ENCODE data around the gene CLSTN2. TPM values are rescaled to one million over a fixed set of nuclear protein-coding genes. Genes with fewer than 3 reads are reported as not detected.
A peak's percentile ranks its signal among the peaks of the same experiment; 100 is the strongest.

The CLSTN2 gene
- 31.7 and 34.3 TPM in 2 replicates for polyA plus RNA-seq (2013)

DNA sequence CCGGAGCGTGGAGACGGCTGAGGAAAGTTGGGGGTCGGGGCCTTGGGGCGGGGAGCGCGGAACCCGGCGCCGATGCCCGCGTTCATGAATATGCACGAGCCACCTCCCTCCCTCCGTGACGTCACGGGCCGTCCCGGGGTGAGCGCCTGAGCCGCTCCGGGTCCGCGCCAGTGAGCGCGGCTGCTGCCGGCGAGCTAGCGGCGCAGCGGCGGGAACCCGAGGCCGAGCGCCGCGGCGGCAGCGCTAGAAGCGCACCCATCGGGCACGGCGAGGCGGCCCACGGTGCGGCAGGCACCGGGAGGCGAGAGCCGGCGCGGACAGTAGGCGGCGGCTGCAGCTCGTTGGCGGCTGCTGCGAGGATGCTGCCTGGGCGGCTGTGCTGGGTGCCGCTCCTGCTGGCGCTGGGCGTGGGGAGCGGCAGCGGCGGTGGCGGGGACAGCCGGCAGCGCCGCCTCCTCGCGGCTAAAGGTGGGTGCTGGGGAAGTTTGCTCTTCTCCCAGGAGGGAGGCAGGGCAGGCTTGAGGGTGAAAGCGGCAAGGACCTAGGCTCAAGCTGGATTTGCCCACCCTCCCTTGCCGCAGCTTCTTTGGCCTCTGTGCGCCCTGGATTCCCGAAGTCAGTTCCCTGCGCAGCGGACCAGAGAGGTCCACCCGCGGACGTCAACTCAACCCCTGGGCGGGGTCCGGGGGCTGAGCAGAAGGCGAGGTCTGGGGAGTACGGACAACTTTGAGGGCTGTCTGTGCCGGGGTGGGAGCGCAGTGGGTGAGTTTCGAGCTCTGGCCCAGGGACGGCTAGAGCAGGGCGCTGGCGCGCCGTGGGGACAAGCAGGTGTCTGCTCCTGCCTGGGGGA, at the start of gene CLSTN2:
Gene CLSTN2, plus strand, starts transcription at position 170 of the 850 bp plus-strand sequence.
- H3K14ac ChIP-seq (ENCODE audit: low read length) = no peak within 1 kb of the TSS
- peak within 1 kb of the TSS; percentile 71 for H3K9ac ChIP-seq (ENCODE audit: low read length)
- H3K9me3 ChIP-seq (ENCODE audit: insufficient read depth, low read depth, low read length) = no peaks in the 10 kb centered on the region
- peak within 1 kb of the TSS; percentile 80 for H3K4me2 ChIP-seq (ENCODE audit: low read length)
- peak within 1 kb of the TSS; percentile 56 for H2AFZ ChIP-seq (ENCODE audit: insufficient read depth, low read length, poor library complexity)
- H3K23ac ChIP-seq (ENCODE audit: low read length) = no peak within 1 kb of the TSS
- DNase-seq = peak; percentile 44 to 69
- peaks cover 2% of the 10 kb centered on the region for H3K79me1 ChIP-seq (ENCODE audit: low read length)
- peaks cover 5 to 15% of the 10 kb centered on the region in 2 experiments for H3K4me1 ChIP-seq (ENCODE audit: control insufficient read depth in 1 of 2, insufficient read depth in 2 of 2, low read length in 2 of 2)
- no CpG with 5 or more reads among the region's 89 CpGs for WGBS (ENCODE audit: extremely low coverage, insufficient coverage, insufficient read length)
- no peak within 1 kb of the TSS for H3K18ac ChIP-seq (ENCODE audit: low read length)
- H3K27ac ChIP-seq (ENCODE audit: low read depth, low read length) = no peak within 1 kb of the TSS
- H3K4ac ChIP-seq (ENCODE audit: low read depth, low read length) = no peak within 1 kb of the TSS
- peak within 1 kb of the TSS; percentile 40 for H4K91ac ChIP-seq (ENCODE audit: low read depth, low read length)
- no peaks in the 10 kb centered on the region for H3K36me3 ChIP-seq (ENCODE audit: control insufficient read depth in 1 of 2, insufficient read depth in 2 of 2, low read length in 2 of 2)
- H3K27me3 ChIP-seq (ENCODE audit: insufficient read depth, low read length) = peaks cover 8% of the 10 kb centered on the region
- peak within 1 kb of the TSS; percentile 51 for H2BK5ac ChIP-seq (ENCODE audit: low read depth, low read length, poor library complexity)
- no peak within 1 kb of the TSS for H4K12ac ChIP-seq (ENCODE audit: low read depth, low read length)
- H2BK12ac ChIP-seq (ENCODE audit: low read length) = peak within 1 kb of the TSS; percentile 33
- no peak within 1 kb of the TSS for H2AK5ac ChIP-seq (ENCODE audit: low read length)
- no peaks in the 10 kb centered on the region for H3K79me2 ChIP-seq (ENCODE audit: control insufficient read depth, insufficient read depth, low read length, poor library complexity)
- H4K8ac ChIP-seq (ENCODE audit: low read depth, low read length) = peak within 1 kb of the TSS; percentile 26
- H3K4me3 ChIP-seq (ENCODE audit: low read depth, low read length) = peak within 1 kb of the TSS; percentile 93
- peak within 1 kb of the TSS; percentile 21 for H2BK120ac ChIP-seq (ENCODE audit: insufficient read depth, low read length, poor library complexity)

DNA sequence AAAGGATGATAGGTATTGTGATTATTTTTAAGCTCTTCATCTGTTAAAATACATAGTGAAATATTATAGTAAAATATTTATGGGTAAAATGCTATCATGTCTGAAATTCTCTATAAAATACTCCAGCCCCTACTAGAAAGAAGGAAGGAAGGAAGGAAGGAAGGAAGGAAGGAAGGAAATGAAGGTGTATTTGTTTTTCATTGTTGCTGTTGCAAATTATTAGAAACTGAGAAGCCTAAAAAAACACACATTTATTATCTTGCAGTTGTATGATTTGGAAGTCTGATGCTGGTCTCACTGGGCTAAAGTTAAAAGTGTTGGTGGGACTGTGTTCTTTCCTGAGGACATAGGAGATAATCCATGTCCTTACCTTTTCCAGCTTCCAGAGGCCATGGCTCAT, 47.6 kb upstream of the CLSTN2 start:
- Histone ChIP-seq H4K91ac (ENCODE audit: low read depth, low read length) (no peak overlapping the region), H2AFZ (ENCODE audit: insufficient read depth, low read length, poor library complexity) (no peak overlapping the region), H3K4ac (ENCODE audit: low read depth, low read length) (no peak overlapping the region), H3K23ac (ENCODE audit: low read length) (no peak overlapping the region), H3K4me1 (ENCODE audit: control insufficient read depth in 1 of 2, insufficient read depth in 2 of 2, low read length in 2 of 2) (no peaks in the 10 kb centered on the region), H3K9ac (ENCODE audit: low read length) (no peak overlapping the region), H2BK5ac (ENCODE audit: low read depth, low read length, poor library complexity) (no peak overlapping the region), H2AK5ac (ENCODE audit: low read length) (no peak overlapping the region), H3K14ac (ENCODE audit: low read length) (no peak overlapping the region), H4K12ac (ENCODE audit: low read depth, low read length) (no peak overlapping the region), H3K79me1 (ENCODE audit: low read length) (no peaks in the 10 kb centered on the region), H4K8ac (ENCODE audit: low read depth, low read length) (no peak overlapping the region), H3K79me2 (ENCODE audit: control insufficient read depth, insufficient read depth, low read length, poor library complexity) (no peaks in the 10 kb centered on the region), H3K27ac (ENCODE audit: low read depth, low read length) (no peak overlapping the region), H3K9me3 (ENCODE audit: insufficient read depth, low read depth, low read length) (peaks cover 6% of the 10 kb centered on the region), H3K36me3 (ENCODE audit: control insufficient read depth in 1 of 2, insufficient read depth in 2 of 2, low read length in 2 of 2) (peaks cover 0 to 2% of the 10 kb centered on the region in 2 experiments), H3K4me3 (ENCODE audit: low read depth, low read length) (no peak overlapping the region), H3K18ac (ENCODE audit: low read length) (no peak overlapping the region), H3K4me2 (ENCODE audit: low read length) (no peak overlapping the region), H3K27me3 (ENCODE audit: insufficient read depth, low read length) (no peaks in the 10 kb centered on the region), H2BK120ac (ENCODE audit: insufficient read depth, low read length, poor library complexity) (no peak overlapping the region), H2BK12ac (ENCODE audit: low read length) (no peak overlapping the region)
- DNase-seq = no peak

DNA sequence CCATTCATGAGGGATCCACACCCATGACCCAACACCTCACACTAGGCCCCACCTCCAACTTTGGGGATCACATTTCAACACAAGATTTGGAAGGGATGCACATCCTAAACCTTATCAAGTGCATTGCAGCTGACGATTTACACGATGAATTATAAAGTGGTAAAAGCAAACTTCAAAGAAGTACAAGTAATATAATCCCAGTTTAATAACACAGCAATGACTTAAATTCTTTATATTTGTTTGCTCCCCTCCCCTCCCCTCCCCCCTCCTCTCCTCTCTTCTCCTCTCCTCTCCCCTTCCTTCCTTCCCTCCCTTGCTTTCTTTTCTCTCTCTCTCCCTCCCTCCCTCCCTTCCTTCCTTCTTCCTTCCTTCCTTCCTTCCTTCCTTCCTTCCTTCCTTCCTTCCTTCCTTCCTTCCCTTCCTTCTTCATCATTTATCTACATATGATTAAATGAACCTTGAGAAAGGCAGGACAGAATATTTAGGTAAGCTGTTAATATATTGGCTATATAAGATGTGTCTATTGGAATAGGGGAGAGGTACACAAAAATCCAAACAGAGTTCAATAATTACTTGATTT, 46.3 kb upstream of the CLSTN2 start:
- Histone ChIP-seq H4K8ac (ENCODE audit: low read depth, low read length) (no peak overlapping the region), H3K9ac (ENCODE audit: low read length) (no peak overlapping the region), H3K79me1 (ENCODE audit: low read length) (no peaks in the 10 kb centered on the region), H3K18ac (ENCODE audit: low read length) (no peak overlapping the region), H2BK12ac (ENCODE audit: low read length) (no peak overlapping the region), H3K23ac (ENCODE audit: low read length) (no peak overlapping the region), H3K9me3 (ENCODE audit: insufficient read depth, low read depth, low read length) (no peaks in the 10 kb centered on the region), H3K27me3 (ENCODE audit: insufficient read depth, low read length) (no peaks in the 10 kb centered on the region), H3K27ac (ENCODE audit: low read depth, low read length) (no peak overlapping the region), H3K36me3 (ENCODE audit: control insufficient read depth in 1 of 2, insufficient read depth in 2 of 2, low read length in 2 of 2) (no peaks in the 10 kb centered on the region), H3K79me2 (ENCODE audit: control insufficient read depth, insufficient read depth, low read length, poor library complexity) (no peaks in the 10 kb centered on the region), H4K12ac (ENCODE audit: low read depth, low read length) (no peak overlapping the region), H3K4ac (ENCODE audit: low read depth, low read length) (no peak overlapping the region), H3K14ac (ENCODE audit: low read length) (no peak overlapping the region), H4K91ac (ENCODE audit: low read depth, low read length) (no peak overlapping the region), H3K4me1 (ENCODE audit: control insufficient read depth in 1 of 2, insufficient read depth in 2 of 2, low read length in 2 of 2) (peaks cover 0 to under 1% of the 10 kb centered on the region in 2 experiments), H2AK5ac (ENCODE audit: low read length) (no peak overlapping the region), H2BK120ac (ENCODE audit: insufficient read depth, low read length, poor library complexity) (no peak overlapping the region), H3K4me2 (ENCODE audit: low read length) (no peak overlapping the region), H3K4me3 (ENCODE audit: low read depth, low read length) (no peak overlapping the region), H2BK5ac (ENCODE audit: low read depth, low read length, poor library complexity) (no peak overlapping the region), H2AFZ (ENCODE audit: insufficient read depth, low read length, poor library complexity) (no peak overlapping the region)
- no CpG with 5 or more reads among the region's 2 CpGs for WGBS (ENCODE audit: extremely low coverage, insufficient coverage, insufficient read length)
- DNase-seq = no peak

DNA sequence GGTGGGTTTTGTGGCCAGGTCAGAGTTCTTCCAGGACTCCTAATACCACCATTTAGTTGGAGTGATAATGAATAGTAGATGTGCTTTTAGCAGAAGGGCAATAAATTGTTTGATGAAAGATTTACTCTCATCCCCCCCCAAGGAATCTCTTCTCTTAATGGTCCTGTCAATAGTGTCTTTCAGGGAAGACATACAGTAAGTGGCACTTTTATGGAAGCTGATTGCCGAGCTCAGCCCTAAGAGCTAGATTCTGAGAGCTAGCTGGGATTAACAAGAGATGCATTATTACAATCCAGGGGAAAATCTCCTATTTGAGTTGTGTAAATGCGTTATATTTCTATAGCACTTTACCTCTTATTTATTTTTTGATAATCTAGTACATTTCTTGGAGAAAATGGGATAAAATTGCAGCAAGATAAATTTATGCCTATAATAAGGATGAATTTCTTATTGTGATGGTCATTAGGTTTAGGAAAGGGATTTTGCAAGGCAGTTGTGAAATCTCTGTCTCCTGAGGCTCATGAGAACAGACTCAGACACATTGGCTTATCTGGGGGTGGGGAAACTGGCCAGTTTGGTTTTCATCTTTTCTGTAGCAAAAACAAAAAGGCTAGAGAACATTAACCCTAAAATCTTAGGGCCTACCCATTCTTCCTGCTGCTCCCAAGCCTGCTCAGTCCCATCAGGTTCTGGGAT, 41.6 kb upstream of the CLSTN2 start:
- peak overlapping the region; percentile 7 for H2BK5ac ChIP-seq (ENCODE audit: low read depth, low read length, poor library complexity)
- H3K4me1 ChIP-seq (ENCODE audit: control insufficient read depth in 1 of 2, insufficient read depth in 2 of 2, low read length in 2 of 2) = peaks cover 2 to 3% of the 10 kb centered on the region in 2 experiments
- no peak for DNase-seq
- H3K23ac ChIP-seq (ENCODE audit: low read length) = no peak overlapping the region
- H3K18ac ChIP-seq (ENCODE audit: low read length) = no peak overlapping the region
- no peak overlapping the region for H3K27ac ChIP-seq (ENCODE audit: low read depth, low read length)
- peak overlapping the region; percentile 51 for H3K14ac ChIP-seq (ENCODE audit: low read length)
- H4K91ac ChIP-seq (ENCODE audit: low read depth, low read length) = peak overlapping the region; percentile 28
- WGBS (ENCODE audit: extremely low coverage, insufficient coverage, insufficient read length) = no CpG with 5 or more reads among the region's 2 CpGs
- H2AFZ ChIP-seq (ENCODE audit: insufficient read depth, low read length, poor library complexity) = no peak overlapping the region
- no peaks in the 10 kb centered on the region for H3K9me3 ChIP-seq (ENCODE audit: insufficient read depth, low read depth, low read length)
- H3K27me3 ChIP-seq (ENCODE audit: insufficient read depth, low read length) = no peaks in the 10 kb centered on the region
- H4K12ac ChIP-seq (ENCODE audit: low read depth, low read length) = no peak overlapping the region
- peak overlapping the region; percentile 19 for H4K8ac ChIP-seq (ENCODE audit: low read depth, low read length)
- no peak overlapping the region for H3K4me3 ChIP-seq (ENCODE audit: low read depth, low read length)
- no peak overlapping the region for H3K9ac ChIP-seq (ENCODE audit: low read length)
- no peak overlapping the region for H3K4ac ChIP-seq (ENCODE audit: low read depth, low read length)
- no peak overlapping the region for H2AK5ac ChIP-seq (ENCODE audit: low read length)
- H3K4me2 ChIP-seq (ENCODE audit: low read length) = no peak overlapping the region
- no peak overlapping the region for H2BK12ac ChIP-seq (ENCODE audit: low read length)
- H3K79me2 ChIP-seq (ENCODE audit: control insufficient read depth, insufficient read depth, low read length, poor library complexity) = no peaks in the 10 kb centered on the region
- peaks cover 3% of the 10 kb centered on the region for H3K79me1 ChIP-seq (ENCODE audit: low read length)
- H2BK120ac ChIP-seq (ENCODE audit: insufficient read depth, low read length, poor library complexity) = no peak overlapping the region
- no peaks in the 10 kb centered on the region for H3K36me3 ChIP-seq (ENCODE audit: control insufficient read depth in 1 of 2, insufficient read depth in 2 of 2, low read length in 2 of 2)
